ENCODE measurements around the gene ARL2. TPM values are rescaled to one million over a fixed set of nuclear protein-coding genes. Genes with fewer than 3 reads are reported as not detected.
A peak's percentile ranks its signal among the peaks of the same experiment; 100 is the strongest.

ARL2 gene
- total RNA-seq, 5 donors from 2014 or later (not counting 1 experiment from before 2014, with no cell fraction given): 19.7 to 44.3 (median 39.5) TPM

- peaks cover 0 to 29% of the 10 kb centered on the region in 2 experiments for H3K4me1 ChIP-seq (ENCODE audit: control insufficient read depth in 1 of 2, extremely low read depth in 1 of 2, insufficient read depth in 2 of 2, low read length in 2 of 2)
- H3K27ac Mint-ChIP-seq: peak within 1 kb of the TSS; percentile 92 to 96
- H3K36me3 ChIP-seq (ENCODE audit: control insufficient read depth in 2 of 2, extremely low read depth in 1 of 2, insufficient read depth in 1 of 2, low read length in 1 of 2): peaks cover 5 to 32% of the 10 kb centered on the region in 2 donors
- H3K9me3 Mint-ChIP-seq: no peaks in the 10 kb centered on the region
- 0% methylated on average over 91 of the region's 91 CpGs for WGBS (ENCODE audit: insufficient coverage)
- peaks cover 8% of the 10 kb centered on the region for H3K36me3 Mint-ChIP-seq
- no peaks in the 10 kb centered on the region for H3K27me3 Mint-ChIP-seq
- peak; percentile 59 to 90 (median 79) for DNase-seq
- H3K27ac ChIP-seq (ENCODE audit: low read length): peak within 1 kb of the TSS; percentile 76
- ChIA-PET POLR2A (no interaction called here), CTCF (no interaction called here)
- H3K9me3 ChIP-seq: no peaks in the 10 kb centered on the region
- peak within 1 kb of the TSS; percentile 88 to 92 (median 91) for H3K4me3 Mint-ChIP-seq
- peak; percentile 90 to 92 (median 91) for ATAC-seq (replicated peaks in 1 of 4)
- peak within 1 kb of the TSS; percentile 64 to 86 for H3K4me3 ChIP-seq (ENCODE audit: control insufficient read depth in 1 of 2, extremely low read depth in 1 of 2, low read length in 1 of 2)
- H3K4me1 Mint-ChIP-seq: peaks cover 11 to 21% (median 17%) of the 10 kb centered on the region in 3 donors
- H3K27me3 ChIP-seq (replicated peaks in 1 of 2; ENCODE audit: control insufficient read depth in 2 of 2, extremely low read depth in 1 of 2, insufficient read depth in 2 of 2, low read length in 1 of 2): no peaks in the 10 kb centered on the region
These were observed 27.1 kb downstream of the ARL2 start, which contains the start of gene SAC3D1 for GRCh38 chr11:65040847-65041622. Gene SAC3D1, plus strand, starts transcription at chr11:65041210. Its CDS starts 83 bp downstream, at chr11:65041293.

- H3K27me3 ChIP-seq (replicated peaks in 1 of 2; ENCODE audit: control insufficient read depth in 2 of 2, extremely low read depth in 1 of 2, insufficient read depth in 2 of 2, low read length in 1 of 2): no peaks in the 10 kb centered on the region
- POLR2A ChIA-PET: no interaction called here
These were observed 28.9 kb downstream of the ARL2 start for GRCh38 chr11:65042891-65043290.

GRCh38 chr11:65043881-65044501 lies 30.0 kb downstream of the ARL2 start:
- no peaks in the 10 kb centered on the region for H3K9me3 ChIP-seq
- CTCF ChIA-PET: no interaction called here
- peaks cover 0 to 13% of the 10 kb centered on the region in 2 donors for H3K36me3 ChIP-seq (ENCODE audit: control insufficient read depth in 2 of 2, extremely low read depth in 1 of 2, insufficient read depth in 1 of 2, low read length in 1 of 2)
- H3K9me3 Mint-ChIP-seq: no peaks in the 10 kb centered on the region
- peaks cover 24 to 43% (median 35%) of the 10 kb centered on the region in 3 donors for H3K4me1 Mint-ChIP-seq
- peaks cover 8% of the 10 kb centered on the region for H3K36me3 Mint-ChIP-seq
- ATAC-seq (replicated peaks in 1 of 4) (no peak), DNase-seq (no peak)
- 95% methylated on average over 21 of the region's 23 CpGs for WGBS (ENCODE audit: insufficient coverage)
- no peaks in the 10 kb centered on the region for H3K27me3 Mint-ChIP-seq
- no peak overlapping the region for H3K4me3 ChIP-seq (ENCODE audit: control insufficient read depth in 1 of 2, extremely low read depth in 1 of 2, low read length in 1 of 2)
- H3K4me1 ChIP-seq (ENCODE audit: control insufficient read depth in 1 of 2, extremely low read depth in 1 of 2, insufficient read depth in 2 of 2, low read length in 2 of 2): peaks cover 0 to 52% of the 10 kb centered on the region in 2 experiments
- H3K27ac Mint-ChIP-seq: no peak overlapping the region
- no peaks in the 10 kb centered on the region for H3K27me3 ChIP-seq (replicated peaks in 1 of 2; ENCODE audit: control insufficient read depth in 2 of 2, extremely low read depth in 1 of 2, insufficient read depth in 2 of 2, low read length in 1 of 2)
- no peak overlapping the region for H3K27ac ChIP-seq (ENCODE audit: low read length)
- H3K4me3 Mint-ChIP-seq: peak overlapping the region in 1 of 3 donors; percentile 43
- POLR2A ChIA-PET: no interaction called here

More at GRCh38 chr11:65042891-65043290, 28.9 kb downstream of the ARL2 start:
- Histone ChIP-seq H3K4me3 (ENCODE audit: control insufficient read depth in 1 of 2, extremely low read depth in 1 of 2, low read length in 1 of 2) (no peak overlapping the region), H3K4me1 (ENCODE audit: control insufficient read depth in 1 of 2, extremely low read depth in 1 of 2, insufficient read depth in 2 of 2, low read length in 2 of 2) (peaks cover 0 to 45% of the 10 kb centered on the region in 2 experiments), H3K9me3 (no peaks in the 10 kb centered on the region), H3K36me3 (ENCODE audit: control insufficient read depth in 2 of 2, extremely low read depth in 1 of 2, insufficient read depth in 1 of 2, low read length in 1 of 2) (peaks cover under 1 to 19% of the 10 kb centered on the region in 2 donors), H3K27ac (ENCODE audit: low read length) (no peak overlapping the region)
- Mint-ChIP-seq H3K4me3 (peak overlapping the region; percentile 74 to 85 (median 80)), H3K27ac (no peak overlapping the region), H3K27me3 (no peaks in the 10 kb centered on the region), H3K4me1 (peaks cover 24 to 38% (median 31%) of the 10 kb centered on the region in 3 donors), H3K9me3 (no peaks in the 10 kb centered on the region), H3K36me3 (peaks cover 8% of the 10 kb centered on the region)
- ATAC-seq (replicated peaks in 1 of 4): no peak
- no peak for DNase-seq
- 75% methylated on average over 1 of the region's 6 CpGs for WGBS (ENCODE audit: insufficient coverage)
- CTCF ChIA-PET: no interaction called here

GRCh38 chr11:65045061-65045460 lies 31.1 kb downstream of the ARL2 start:
- POLR2A ChIA-PET: no interaction called here

GRCh38 chr11:65045728-65046127 lies 31.8 kb downstream of the ARL2 start:
- Histone ChIP-seq H3K9me3 (no peaks in the 10 kb centered on the region), H3K36me3 (ENCODE audit: control insufficient read depth in 2 of 2, extremely low read depth in 1 of 2, insufficient read depth in 1 of 2, low read length in 1 of 2) (peaks cover 0 to 13% of the 10 kb centered on the region in 2 donors), H3K27ac (ENCODE audit: low read length) (no peak overlapping the region), H3K4me3 (ENCODE audit: control insufficient read depth in 1 of 2, extremely low read depth in 1 of 2, low read length in 1 of 2) (no peak overlapping the region), H3K27me3 (replicated peaks in 1 of 2; ENCODE audit: control insufficient read depth in 2 of 2, extremely low read depth in 1 of 2, insufficient read depth in 2 of 2, low read length in 1 of 2) (no peaks in the 10 kb centered on the region), H3K4me1 (ENCODE audit: control insufficient read depth in 1 of 2, extremely low read depth in 1 of 2, insufficient read depth in 2 of 2, low read length in 2 of 2) (peaks cover 0 to 42% of the 10 kb centered on the region in 2 experiments)
- H3K9me3 Mint-ChIP-seq: no peaks in the 10 kb centered on the region
- peaks cover 8% of the 10 kb centered on the region for H3K36me3 Mint-ChIP-seq
- no peak for ATAC-seq (replicated peaks in 1 of 4)
- H3K27me3 Mint-ChIP-seq: no peaks in the 10 kb centered on the region
- no peak for DNase-seq
- WGBS (ENCODE audit: insufficient coverage): 99% methylated on average over 7 of the region's 7 CpGs
- CTCF ChIA-PET: no interaction called here
- peak overlapping the region in 1 of 2 donors; percentile 94 for H3K27ac Mint-ChIP-seq
- H3K4me3 Mint-ChIP-seq: no peak overlapping the region
- POLR2A ChIA-PET: no interaction called here
- peaks cover 24 to 39% (median 31%) of the 10 kb centered on the region in 3 donors for H3K4me1 Mint-ChIP-seq

More at GRCh38 chr11:65045061-65045460, 31.1 kb downstream of the ARL2 start:
- Mint-ChIP-seq H3K27ac (no peak overlapping the region), H3K36me3 (peaks cover 8% of the 10 kb centered on the region), H3K4me1 (peaks cover 24 to 43% (median 35%) of the 10 kb centered on the region in 3 donors), H3K27me3 (no peaks in the 10 kb centered on the region), H3K4me3 (no peak overlapping the region), H3K9me3 (no peaks in the 10 kb centered on the region)
- DNase-seq (no peak), ATAC-seq (replicated peaks in 1 of 4) (no peak)
- CTCF ChIA-PET: no interaction called here
- 93% methylated on average over 5 of the region's 5 CpGs for WGBS (ENCODE audit: insufficient coverage)
- Histone ChIP-seq H3K36me3 (ENCODE audit: control insufficient read depth in 2 of 2, extremely low read depth in 1 of 2, insufficient read depth in 1 of 2, low read length in 1 of 2) (peaks cover 0 to 13% of the 10 kb centered on the region in 2 donors), H3K4me3 (ENCODE audit: control insufficient read depth in 1 of 2, extremely low read depth in 1 of 2, low read length in 1 of 2) (no peak overlapping the region), H3K27me3 (replicated peaks in 1 of 2; ENCODE audit: control insufficient read depth in 2 of 2, extremely low read depth in 1 of 2, insufficient read depth in 2 of 2, low read length in 1 of 2) (no peaks in the 10 kb centered on the region), H3K4me1 (ENCODE audit: control insufficient read depth in 1 of 2, extremely low read depth in 1 of 2, insufficient read depth in 2 of 2, low read length in 2 of 2) (peaks cover 0 to 49% of the 10 kb centered on the region in 2 experiments), H3K9me3 (no peaks in the 10 kb centered on the region), H3K27ac (ENCODE audit: low read length) (no peak overlapping the region)

- POLR2A ChIA-PET: no interaction called here
- peaks cover 20 to 29% (median 23%) of the 10 kb centered on the region in 3 donors for H3K4me1 Mint-ChIP-seq
- 40% methylated on average over 27 of the region's 56 CpGs for WGBS (ENCODE audit: insufficient coverage)
- no peaks in the 10 kb centered on the region for H3K27me3 Mint-ChIP-seq
- H3K9me3 Mint-ChIP-seq: no peaks in the 10 kb centered on the region
- ATAC-seq (replicated peaks in 1 of 4) (peak; percentile 66 to 69 (median 68)), DNase-seq (peak in 13 of 35 experiments; percentile 6 to 38 (median 20))
- peaks cover 8% of the 10 kb centered on the region for H3K36me3 Mint-ChIP-seq
- Histone ChIP-seq H3K27ac (ENCODE audit: low read length) (no peak overlapping the region), H3K4me1 (ENCODE audit: control insufficient read depth in 1 of 2, extremely low read depth in 1 of 2, insufficient read depth in 2 of 2, low read length in 2 of 2) (peaks cover 0 to 30% of the 10 kb centered on the region in 2 experiments), H3K9me3 (no peaks in the 10 kb centered on the region), H3K27me3 (replicated peaks in 1 of 2; ENCODE audit: control insufficient read depth in 2 of 2, extremely low read depth in 1 of 2, insufficient read depth in 2 of 2, low read length in 1 of 2) (peaks cover 0 to 1% of the 10 kb centered on the region in 2 experiments), H3K36me3 (ENCODE audit: control insufficient read depth in 2 of 2, extremely low read depth in 1 of 2, insufficient read depth in 1 of 2, low read length in 1 of 2) (peaks cover 0 to 13% of the 10 kb centered on the region in 2 donors), H3K4me3 (ENCODE audit: control insufficient read depth in 1 of 2, extremely low read depth in 1 of 2, low read length in 1 of 2) (peak overlapping the region in 1 of 2 donors; percentile 47)
- H3K27ac Mint-ChIP-seq: peak overlapping the region; percentile 80 to 94
- CTCF ChIA-PET: no interaction called here
- H3K4me3 Mint-ChIP-seq: peak overlapping the region; percentile 78 to 83 (median 82)
These were observed 33.8 kb downstream of the ARL2 start for GRCh38 chr11:65047581-65048422.

Data from T-cell (primary cell).